ENCODE data around the gene CRY2.

- TF ChIP-seq CTCF (IDR thresholded peaks at IDR 0.05; ENCODE audit: low read depth, low read length) (no peak), POLR2A (IDR thresholded peaks at IDR 0.05; ENCODE audit: extremely low read depth, insufficient read length) (no peak)
These were observed 63.3 kb downstream of the CRY2 start for GRCh38 chr11:45910623-45911022.
